NB4 (cell line): ENCODE results near the gene SLIT1.

Experiments
- MYC ChIP-seq: IDR thresholded peaks from 2 replicates; pipeline ENCODE4 v1.6.1; 2011; ENCODE audit warnings: low read depth, low read length
- POLR2A ChIP-seq: IDR thresholded peaks from 2 replicates; pipeline ENCODE4 v1.6.1; 2011; ENCODE audit warnings: mild to moderate bottlenecking; ENCODE audit not compliant: insufficient read length; ENCODE audit errors: extremely low read depth
- TF ChIP-seq, protein P1 (sequence below): IDR thresholded peaks from one replicate; pipeline ENCODE4 v1.5.1; 2012; ENCODE audit warnings: low read depth, low read length
- TF ChIP-seq, protein P2 (sequence below): IDR thresholded peaks from 2 replicates; pipeline ENCODE4 v1.6.1; 2011; ENCODE audit warnings: low read depth, low read length

DNA sequence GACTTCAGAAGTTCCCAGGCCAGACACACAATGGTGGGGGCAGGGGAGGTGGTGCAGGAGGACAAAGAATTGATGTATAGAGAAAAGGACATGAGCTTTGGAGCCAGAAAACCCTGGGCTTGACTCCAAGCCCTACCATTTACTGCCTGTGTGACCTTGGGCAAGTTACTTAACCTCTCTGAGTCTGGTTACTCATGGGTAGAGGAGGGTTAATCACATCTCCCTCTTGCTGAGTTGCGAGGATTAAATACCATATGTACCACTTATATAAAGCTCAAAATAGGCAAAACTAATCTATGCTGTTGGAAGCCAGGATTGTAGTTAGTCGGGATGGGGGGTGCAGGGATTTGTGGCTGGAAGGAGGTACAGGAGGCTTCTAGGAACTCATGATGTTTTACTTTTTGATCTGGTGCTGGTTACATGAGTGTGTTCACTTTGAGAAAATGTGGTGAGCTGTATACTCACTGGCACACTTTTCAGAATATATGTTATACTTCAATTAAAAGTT lies 106.8 kb downstream of the SLIT1 start:
- TF ChIP-seq, protein P1, sequence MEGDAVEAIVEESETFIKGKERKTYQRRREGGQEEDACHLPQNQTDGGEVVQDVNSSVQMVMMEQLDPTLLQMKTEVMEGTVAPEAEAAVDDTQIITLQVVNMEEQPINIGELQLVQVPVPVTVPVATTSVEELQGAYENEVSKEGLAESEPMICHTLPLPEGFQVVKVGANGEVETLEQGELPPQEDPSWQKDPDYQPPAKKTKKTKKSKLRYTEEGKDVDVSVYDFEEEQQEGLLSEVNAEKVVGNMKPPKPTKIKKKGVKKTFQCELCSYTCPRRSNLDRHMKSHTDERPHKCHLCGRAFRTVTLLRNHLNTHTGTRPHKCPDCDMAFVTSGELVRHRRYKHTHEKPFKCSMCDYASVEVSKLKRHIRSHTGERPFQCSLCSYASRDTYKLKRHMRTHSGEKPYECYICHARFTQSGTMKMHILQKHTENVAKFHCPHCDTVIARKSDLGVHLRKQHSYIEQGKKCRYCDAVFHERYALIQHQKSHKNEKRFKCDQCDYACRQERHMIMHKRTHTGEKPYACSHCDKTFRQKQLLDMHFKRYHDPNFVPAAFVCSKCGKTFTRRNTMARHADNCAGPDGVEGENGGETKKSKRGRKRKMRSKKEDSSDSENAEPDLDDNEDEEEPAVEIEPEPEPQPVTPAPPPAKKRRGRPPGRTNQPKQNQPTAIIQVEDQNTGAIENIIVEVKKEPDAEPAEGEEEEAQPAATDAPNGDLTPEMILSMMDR = no peak
- TF ChIP-seq, protein P2, sequence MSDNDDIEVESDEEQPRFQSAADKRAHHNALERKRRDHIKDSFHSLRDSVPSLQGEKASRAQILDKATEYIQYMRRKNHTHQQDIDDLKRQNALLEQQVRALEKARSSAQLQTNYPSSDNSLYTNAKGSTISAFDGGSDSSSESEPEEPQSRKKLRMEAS = no peak
- no peak for TF ChIP-seq POLR2A
- TF ChIP-seq MYC = no peak
